HG03103 (cell line): ENCODE measurements around the gene MAGI2.

Source experiments
- ATAC-seq: cut with Tn5 transposase; IDR thresholded peaks from one replicate; pipeline ENCODE4 v1.9.1; 2021; ENCODE audit warnings: low read depth; ENCODE audit not compliant: unreplicated experiment

Gene MAGI2

DNA sequence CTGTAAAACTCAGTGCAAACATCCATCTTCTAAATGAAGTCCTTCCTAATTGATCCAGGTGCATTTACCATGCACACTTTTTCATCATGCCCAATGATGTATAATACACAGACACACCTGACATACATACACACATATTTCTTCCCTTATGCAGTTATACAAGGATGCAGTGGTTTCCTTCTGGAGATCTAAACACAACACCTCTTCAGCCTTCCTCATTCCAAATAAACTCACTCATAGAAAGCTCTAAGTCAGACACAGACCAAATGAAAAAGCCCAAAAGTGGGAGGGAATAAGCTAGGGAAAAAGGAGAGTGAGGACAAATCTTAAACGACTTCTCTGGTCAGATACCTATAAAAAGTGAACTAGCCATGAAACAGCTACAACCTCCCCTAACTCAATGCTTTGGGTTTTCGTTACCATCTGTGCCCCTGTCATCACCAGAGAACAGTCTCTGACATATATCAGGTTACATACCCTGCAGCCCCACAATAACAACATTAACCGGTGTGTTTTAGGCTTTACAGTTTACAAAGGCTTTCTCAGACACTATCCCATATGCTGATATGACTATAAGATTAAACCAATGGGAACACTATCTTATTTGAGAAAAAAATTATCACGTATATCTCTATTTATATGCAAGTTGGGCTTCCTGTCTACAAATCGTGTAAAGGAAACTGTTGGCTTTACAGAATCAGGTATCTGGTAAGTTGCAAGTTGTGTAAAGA is 979.7 kb downstream of the MAGI2 start:
- ATAC-seq: no peak

- no peak for ATAC-seq
Measured at GRCh38 chr7:78473021-78473420, 980.4 kb downstream of the MAGI2 start.

GRCh38 chr7:78472519-78472918 is 980.9 kb downstream of the MAGI2 start:
- no peak for ATAC-seq

GRCh38 chr7:78465894-78466293 is 987.6 kb downstream of the MAGI2 start:
- no peak for ATAC-seq

DNA sequence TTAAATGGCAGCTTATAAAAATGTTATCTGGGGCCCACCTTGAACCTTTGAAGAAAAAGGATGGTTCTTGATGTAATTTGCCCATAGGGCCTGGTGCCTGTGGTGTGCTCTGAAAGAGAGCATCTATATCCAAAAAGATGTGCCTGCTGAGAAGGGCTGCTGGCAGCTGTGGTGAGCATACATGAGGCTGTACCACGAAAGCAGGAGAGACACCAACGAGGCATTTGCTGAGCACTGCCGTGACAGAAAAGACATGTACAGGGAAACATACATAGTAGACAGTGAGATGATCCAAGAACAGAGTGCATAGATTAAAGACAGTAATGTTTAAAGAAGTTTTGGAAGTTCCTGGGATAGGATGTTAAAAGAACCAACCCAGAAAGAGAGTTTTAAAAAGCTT is 990.4 kb downstream of the MAGI2 start:
- no peak for ATAC-seq

DNA sequence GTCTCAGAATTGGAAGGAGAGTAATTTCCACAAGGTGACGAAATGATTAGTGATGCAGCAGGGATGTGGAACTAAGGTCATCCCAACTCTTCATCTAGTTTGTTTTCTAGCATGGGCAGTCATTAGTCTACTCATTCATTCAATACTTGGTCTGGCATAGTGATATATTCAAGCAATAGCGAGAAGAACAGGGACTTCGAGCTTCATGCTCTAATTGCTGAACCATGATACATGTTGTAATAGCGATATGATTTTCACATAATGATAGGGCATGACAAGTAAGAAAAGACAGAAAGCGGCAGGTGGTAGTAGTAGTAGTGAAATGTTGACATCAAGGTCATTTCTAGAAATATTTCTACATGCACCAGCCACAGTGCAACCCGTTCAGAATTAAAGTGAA is 1002.8 kb downstream of the MAGI2 start:
- no peak for ATAC-seq

GRCh38 chr7:78448911-78449310 is 1004.6 kb downstream of the MAGI2 start:
- no peak for ATAC-seq

DNA sequence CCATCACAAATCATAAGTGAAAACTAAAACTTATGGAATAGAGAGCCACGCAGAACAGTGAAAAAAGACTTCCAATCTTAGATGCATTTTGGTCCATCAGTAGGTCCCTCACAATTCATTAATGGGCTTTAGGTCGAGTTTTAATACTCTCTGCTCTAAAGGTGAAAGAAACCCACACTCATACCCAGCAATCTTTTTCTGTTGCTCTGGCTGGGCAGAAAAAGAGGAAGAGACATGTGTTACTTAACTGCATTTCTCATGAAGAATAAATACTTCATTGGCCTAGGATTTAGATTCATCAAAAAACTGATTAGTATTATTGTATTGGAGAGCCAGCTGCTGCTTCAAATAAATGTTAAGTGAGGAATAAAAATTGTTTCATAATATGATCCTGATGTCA is 1009.2 kb downstream of the MAGI2 start:
- no peak for ATAC-seq

- no peak for ATAC-seq
Measured at GRCh38 chr7:78443811-78444210, 1009.7 kb downstream of the MAGI2 start.

DNA sequence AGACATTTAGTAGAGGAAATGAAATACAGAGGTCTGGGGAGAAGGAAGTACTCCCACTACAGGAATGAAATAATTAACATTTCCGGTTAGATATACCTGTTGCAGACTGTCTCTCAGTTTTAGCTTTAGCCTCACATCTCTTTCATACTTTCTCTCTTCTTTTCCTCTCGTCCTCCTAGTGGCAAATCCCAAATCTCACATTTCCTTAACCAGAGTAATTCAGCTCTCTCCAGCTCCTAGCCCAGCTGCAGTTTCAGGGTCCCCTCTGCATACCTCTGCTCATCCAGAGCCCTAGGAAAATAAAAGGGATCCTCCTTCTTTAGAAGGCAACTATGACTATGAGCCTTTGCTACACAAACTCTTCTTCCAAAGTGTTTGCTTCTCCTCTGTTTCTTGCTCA is 1011.7 kb downstream of the MAGI2 start:
- no peak for ATAC-seq

GRCh38 chr7:78438433-78438832 is 1015.0 kb downstream of the MAGI2 start:
- no peak for ATAC-seq

- ATAC-seq: no peak
Measured at GRCh38 chr7:78437118-78437517, 1016.3 kb downstream of the MAGI2 start.

GRCh38 chr7:78435355-78435754 is 1018.1 kb downstream of the MAGI2 start:
- ATAC-seq: no peak

DNA sequence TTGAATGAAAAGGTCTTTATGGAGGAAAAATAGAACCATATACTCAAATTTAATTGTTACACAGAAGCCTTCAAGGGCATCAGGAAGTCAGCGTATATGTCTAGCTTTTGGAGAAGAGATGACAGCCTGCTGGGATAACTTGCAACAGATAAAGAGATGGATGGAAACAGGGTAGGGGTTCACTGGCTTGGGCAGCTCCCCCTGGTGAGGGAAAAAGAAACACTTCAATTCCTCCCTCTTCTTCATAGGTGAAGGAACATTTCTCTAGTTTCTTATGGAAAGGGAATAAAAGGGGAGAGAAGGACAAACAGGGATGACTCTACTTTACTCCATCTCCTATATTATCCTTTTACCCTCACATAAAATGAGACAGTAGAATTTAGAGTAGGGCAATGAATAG is 1019.2 kb downstream of the MAGI2 start:
- ATAC-seq: no peak

DNA sequence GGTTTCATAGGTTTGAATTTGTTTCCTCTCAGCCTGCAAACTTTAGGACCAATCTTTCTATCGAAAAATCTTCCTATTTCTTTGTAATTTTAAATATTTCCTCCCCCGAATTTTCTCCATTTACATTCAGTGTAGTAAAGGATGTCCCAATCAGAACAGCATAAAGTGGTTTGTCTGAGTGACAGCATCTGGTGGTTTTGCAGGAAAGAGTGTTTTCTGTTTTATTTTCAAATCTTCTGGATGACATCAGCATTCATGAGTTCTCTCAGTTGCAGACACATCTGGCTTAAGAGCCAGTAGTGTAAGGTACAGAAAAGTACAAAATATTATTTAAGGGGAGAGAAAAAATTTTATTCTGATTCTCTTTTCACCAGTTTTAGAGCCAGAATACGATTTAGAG is 1020.0 kb downstream of the MAGI2 start:
- ATAC-seq: no peak

DNA sequence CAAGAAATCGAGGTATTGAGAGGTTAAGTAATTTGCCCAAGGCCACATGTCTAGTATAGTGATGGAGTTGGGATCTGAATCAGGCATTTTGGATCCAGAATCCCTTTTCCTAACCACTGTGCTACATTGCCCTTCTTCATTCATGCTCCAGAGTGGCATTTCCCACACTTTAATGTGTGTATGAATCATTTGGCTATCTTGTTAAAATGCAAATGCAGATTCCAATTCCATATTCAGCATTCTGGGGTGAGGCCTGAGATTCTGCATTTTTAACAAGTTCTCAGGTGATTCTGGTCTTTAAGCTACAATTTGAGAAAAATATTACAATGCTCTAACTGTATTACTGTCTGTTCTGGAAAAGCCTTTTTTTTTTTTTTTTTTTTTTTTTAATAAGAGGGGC is 1023.6 kb downstream of the MAGI2 start:
- no peak for ATAC-seq

- no peak for ATAC-seq
Measured at GRCh38 chr7:78427209-78427608, 1026.3 kb downstream of the MAGI2 start.

GRCh38 chr7:78420001-78420400 is 1033.5 kb downstream of the MAGI2 start:
- ATAC-seq: no peak

- no peak for ATAC-seq
Measured at GRCh38 chr7:78417180-78417853, 1036.2 kb downstream of the MAGI2 start.

- ATAC-seq: no peak
Measured at GRCh38 chr7:78413568-78413967, 1039.9 kb downstream of the MAGI2 start.

DNA sequence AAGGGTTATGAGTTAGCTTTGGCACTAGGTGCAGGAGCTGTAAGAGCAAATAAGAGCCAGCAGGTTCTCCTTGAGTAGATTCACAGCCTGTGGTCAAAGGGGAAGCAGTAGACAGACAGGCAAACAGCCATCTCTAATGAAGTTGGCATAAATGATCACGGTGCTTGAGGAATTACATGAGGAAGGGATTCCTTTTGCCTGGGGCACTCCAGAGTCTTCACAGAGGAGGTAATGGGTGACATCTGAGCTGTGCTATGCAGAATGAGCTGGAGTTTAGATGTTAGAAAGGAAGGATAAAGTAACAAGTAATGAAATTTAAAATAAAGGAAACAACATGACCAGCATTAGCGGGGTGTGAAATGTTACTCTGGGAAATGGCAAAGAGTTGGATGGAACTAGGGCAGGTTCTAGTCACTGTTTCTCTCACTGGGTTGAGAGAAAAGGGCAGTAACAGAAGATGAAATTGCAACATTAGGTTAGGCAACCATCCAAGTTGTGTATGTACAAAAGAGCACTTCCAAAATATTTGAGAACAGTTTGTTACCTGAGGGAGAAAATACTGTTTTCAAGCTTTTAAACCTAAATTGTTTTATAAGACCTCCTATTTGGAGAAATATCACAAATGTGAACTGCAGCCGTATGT is 1041.1 kb downstream of the MAGI2 start:
- no peak for ATAC-seq

GRCh38 chr7:78407031-78407430 is 1046.4 kb downstream of the MAGI2 start:
- ATAC-seq: no peak
